K562 (cell line): ENCODE data around the gene TENT4B.

Experiments used
- ATF2 ChIP-seq: sonication (generic); formaldehyde crosslinking; IDR thresholded peaks from 2 replicates; pipeline ENCODE4 v1.8.1; 2022; ENCODE audit warnings: missing genetic modification reagents
- CEBPB ChIP-seq: fragments of 450-650 bp; IDR thresholded peaks from 2 replicates; pipeline ENCODE4 v1.6.1; 2016; ENCODE audit warnings: missing genetic modification characterization, missing compliant biosample characterization
- CTCF ChIP-seq, 3 experiments: IDR thresholded peaks in 2 of 3; conservative IDR thresholded peaks in 1 of 3; 2 replicates each; pipeline ENCODE4 v1.5.1; 2011 to 2012; ENCODE audit warnings: low read length in 3 of 3, mild to moderate bottlenecking in 3 of 3, control low read depth in 2 of 3, improper control_type of control experiment in 1 of 3, inconsistent platforms in 1 of 3, low read depth in 1 of 3, mixed read lengths in 1 of 3, moderate library complexity in 1 of 3; ENCODE audit not compliant: insufficient read depth in 2 of 3
- ELF2 ChIP-seq: fragments of 250-450 bp; sonication (Bioruptor Pico); IDR thresholded peaks from 2 replicates; pipeline ENCODE4 v1.5.0; 2021; ENCODE audit warnings: mild to moderate bottlenecking
- HMGXB4 ChIP-seq: sonication (generic); formaldehyde crosslinking; IDR thresholded peaks from 2 replicates; pipeline ENCODE4 v1.8.1; 2023; ENCODE audit warnings: mild to moderate bottlenecking, missing genetic modification reagents
- MAX ChIP-seq: sonication (generic); formaldehyde crosslinking; IDR thresholded peaks from 2 replicates; pipeline ENCODE4 v1.9.0; 2022; ENCODE audit warnings: mild to moderate bottlenecking, missing genetic modification reagents
- MYC ChIP-seq, 2 experiments: fragments of 250-450 bp in 1 of 2; sonication (Bioruptor Pico) in 1 of 2; IDR thresholded peaks; 2 replicates each; pipeline versions ENCODE4 v1.5.1 to v1.6.1; 2012 to 2021; ENCODE audit warnings: low read depth in 2 of 2, borderline replicate concordance in 1 of 2, improper control_type of control experiment in 1 of 2, low read length in 1 of 2, mild to moderate bottlenecking in 1 of 2, moderate library complexity in 1 of 2
- PATZ1 ChIP-seq: fragments of 250-450 bp; sonication (Bioruptor Pico); IDR thresholded peaks from 2 replicates; pipeline ENCODE4 v1.5.0; 2020; ENCODE audit warnings: mild to moderate bottlenecking, borderline replicate concordance
- POLR2A ChIP-seq: fragments of 450-650 bp; conservative IDR thresholded peaks from 2 replicates; pipeline ENCODE4 v1.6.1; 2016
- RAD21 ChIP-seq, 2 experiments: fragments of 250-450 bp in 1 of 2; fragments of 450-650 bp in 1 of 2; sonication (Bioruptor Pico) in 1 of 2; formaldehyde crosslinking in 1 of 2; IDR thresholded peaks in 1 of 2; conservative IDR thresholded peaks in 1 of 2; 2 replicates each; pipeline versions ENCODE4 v1.4.0 to v1.8.0; 2020 to 2022; ENCODE audit warnings: mild to moderate bottlenecking in 2 of 2, moderate library complexity in 1 of 2
- TBL1XR1 ChIP-seq, 2 experiments: IDR thresholded peaks; 2 replicates each; pipeline ENCODE4 v1.6.1; 2012; ENCODE audit warnings: improper control_type of control experiment in 2 of 2, low read length in 2 of 2, mild to moderate bottlenecking in 1 of 2
- ZBTB34 ChIP-seq: fragments of 250-450 bp; sonication (Bioruptor Pico); IDR thresholded peaks from 2 replicates; pipeline ENCODE4 v1.8.0; 2021; ENCODE audit warnings: mild to moderate bottlenecking, moderate library complexity
- ZKSCAN3 ChIP-seq: fragments of 250-450 bp; sonication (Bioruptor Pico); IDR thresholded peaks from 2 replicates; pipeline ENCODE4 v1.4.0; 2020

- TF ChIP-seq CTCF (IDR thresholded peaks at IDR 0.05 in 2 of 3, conservative IDR thresholded peaks at IDR 0.05 in 1 of 3; ENCODE audit: insufficient read depth in 2 of 3, low read depth in 1 of 3, low read length in 3 of 3) (no peak), POLR2A (no peak), ATF2 (no peak), CEBPB (tag) (no peak), ZBTB34 (no peak), HMGXB4 (CRISPR knock-in tag) (no peak), ELF2 (CRISPR knock-in tag) (no peak), ZKSCAN3 (no peak), RAD21 (CRISPR knock-in tag; conservative IDR thresholded peaks at IDR 0.05 in 1 of 2, IDR thresholded peaks at IDR 0.05 in 1 of 2) (no peak), PATZ1 (CRISPR knock-in tag) (no peak), TBL1XR1 (IDR thresholded peaks at IDR 0.05; ENCODE audit: low read length in 2 of 2) (no peak), MYC (IDR thresholded peaks at IDR 0.05; ENCODE audit: low read depth, low read length) (no peak), MYC (CRISPR knock-in tag; IDR thresholded peaks at IDR 0.05; ENCODE audit: borderline replicate concordance, low read depth) (no peak), MAX (CRISPR knock-in tag) (no peak)
Measured at GRCh38 chr16:50173316-50173715, 20.2 kb downstream of the TENT4B start.
